Astrocyte (in vitro differentiated cells and primary cell): ENCODE results near the gene CARS1.

Source experiments
- CTCF ChIP-seq: IDR thresholded peaks from 2 replicates; pipeline ENCODE4 v1.5.1; 2011; ENCODE audit warnings: low read depth, mild to moderate bottlenecking, inconsistent platforms, low read length, moderate library complexity; ENCODE audit not compliant: insufficient read depth
- EZH2 ChIP-seq: IDR thresholded peaks from 2 replicates; pipeline ENCODE4 v1.6.1; 2012; ENCODE audit warnings: mild to moderate bottlenecking, low read length, inconsistent platforms; ENCODE audit not compliant: insufficient read depth

- TF ChIP-seq CTCF (no peak), EZH2 (no peak)
Measured at GRCh38 chr11:2990617-2991451, 66.4 kb downstream of the CARS1 start.
